ENCODE measurements around the gene MIER3.

The MIER3 gene

GRCh38 chr5:56959326-56959725, 7.4 kb upstream of the MIER3 start:
- no peak for DNase-seq (ENCODE audit: low read depth)

- DNase-seq (ENCODE audit: low read depth) = no peak
These were observed 6.7 kb upstream of the MIER3 start for GRCh38 chr5:56958595-56958994.

- no peak for DNase-seq (ENCODE audit: low read depth)
These were observed 2.3 kb upstream of the MIER3 start for GRCh38 chr5:56954262-56954661.

GRCh38 chr5:56951126-56951945, 587 bp downstream of the MIER3 start:
- peak; percentile 2 for DNase-seq (ENCODE audit: low read depth)

GRCh38 chr5:56950626-56951125, 1.2 kb downstream of the MIER3 start:
- DNase-seq (ENCODE audit: low read depth) = peak; percentile 28

- DNase-seq (ENCODE audit: low read depth) = no peak
These were observed 4.9 kb downstream of the MIER3 start for GRCh38 chr5:56947052-56947451.

GRCh38 chr5:56941981-56942380, 9.9 kb downstream of the MIER3 start:
- no peak for DNase-seq (ENCODE audit: low read depth)

GRCh38 chr5:56938858-56939257, 13.1 kb downstream of the MIER3 start:
- DNase-seq (ENCODE audit: low read depth) = no peak

GRCh38 chr5:56934325-56934724, 17.6 kb downstream of the MIER3 start:
- DNase-seq (ENCODE audit: low read depth) = no peak

GRCh38 chr5:56922922-56923321, 29.0 kb downstream of the MIER3 start:
- no peak for DNase-seq (ENCODE audit: low read depth)

GRCh38 chr5:56919942-56920662, 31.8 kb downstream of the MIER3 start:
- no peak for DNase-seq (ENCODE audit: low read depth)

- no peak for DNase-seq (ENCODE audit: low read depth)
These were observed 33.9 kb downstream of the MIER3 start for GRCh38 chr5:56918054-56918453.

GRCh38 chr5:56917534-56917933, 34.4 kb downstream of the MIER3 start:
- no peak for DNase-seq (ENCODE audit: low read depth)

GRCh38 chr5:56914678-56915077, 37.2 kb downstream of the MIER3 start:
- DNase-seq (ENCODE audit: low read depth) = no peak

- DNase-seq (ENCODE audit: low read depth) = no peak
These were observed 38.2 kb downstream of the MIER3 start for GRCh38 chr5:56913766-56914165.

- no peak for DNase-seq (ENCODE audit: low read depth)
These were observed 41.5 kb downstream of the MIER3 start for GRCh38 chr5:56910210-56910965.

- DNase-seq (ENCODE audit: low read depth) = peak; percentile 81
These were observed 42.4 kb downstream of the MIER3 start, which contains the start of gene SETD9 for GRCh38 chr5:56909294-56910209. Gene SETD9, plus strand, starts transcription at chr5:56909596. Its CDS starts 50 bp downstream, at chr5:56909646.

GRCh38 chr5:56908942-56909293, 43.0 kb downstream of the MIER3 start:
- DNase-seq (ENCODE audit: low read depth) = no peak

GRCh38 chr5:56900858-56901578, 50.9 kb downstream of the MIER3 start:
- DNase-seq (ENCODE audit: low read depth) = no peak

GRCh38 chr5:56900395-56900794, 51.5 kb downstream of the MIER3 start:
- DNase-seq (ENCODE audit: low read depth) = no peak

- no peak for DNase-seq (ENCODE audit: low read depth)
These were observed 53.7 kb downstream of the MIER3 start for GRCh38 chr5:56898213-56898612.

Measured in stimulated activated CD8-positive, alpha-beta memory T cell treated with anti-CD3 and anti-CD28 coated beads, Interleukin-12 subunit alpha, Interleukin-12 subunit beta, amount 100 ng/mL, for 4 hours (primary cell).